Mesenchymal stem cell (in vitro differentiated cells and primary cell): ENCODE data around the gene FGGY.
A peak's percentile ranks its signal among the peaks of the same experiment; 100 is the strongest.

Experiments
- DNase-seq: peaks from one replicate; pipeline ENCODE4 v3.0.0-alpha.2; 2013
- H2AFZ ChIP-seq: one replicate; pipeline ENCODE4 v1.6.1; 2013; ENCODE audit warnings: low read depth, mild to moderate bottlenecking, control low read depth, inconsistent platforms, low read length, moderate library complexity
- H2AK5ac ChIP-seq: 2 replicates; pipeline ENCODE4 v1.6.1; 2013; ENCODE audit warnings: low read length, moderate library complexity, mild to moderate bottlenecking, inconsistent platforms; ENCODE audit not compliant: severe bottlenecking
- H2BK120ac ChIP-seq: one replicate; pipeline ENCODE4 v1.6.1; 2013; ENCODE audit warnings: low read depth, mild to moderate bottlenecking, inconsistent platforms, low read length, moderate library complexity
- H2BK12ac ChIP-seq, 2 experiments: one replicate each; pipeline ENCODE4 v1.6.1; 2013; ENCODE audit warnings: inconsistent platforms in 2 of 2, low read length in 2 of 2, mild to moderate bottlenecking in 2 of 2, moderate library complexity in 2 of 2, control low read depth in 1 of 2
- H2BK15ac ChIP-seq: one replicate; pipeline ENCODE4 v1.6.1; 2013; ENCODE audit warnings: mild to moderate bottlenecking, low read depth, inconsistent platforms; ENCODE audit not compliant: poor library complexity, severe bottlenecking
- H2BK5ac ChIP-seq: 2 replicates; pipeline ENCODE4 v1.6.1; 2013; ENCODE audit warnings: low read depth, mild to moderate bottlenecking, low read length, control low read depth, inconsistent platforms; ENCODE audit not compliant: poor library complexity, severe bottlenecking
- H3K14ac ChIP-seq, 2 experiments: one replicate each; pipeline ENCODE4 v1.6.1; 2013; ENCODE audit warnings: inconsistent platforms in 2 of 2, low read length in 2 of 2, control low read depth in 1 of 2, mild to moderate bottlenecking in 1 of 2, moderate library complexity in 1 of 2
- H3K18ac ChIP-seq, 2 experiments: one replicate each; pipeline ENCODE4 v1.6.1; 2013; ENCODE audit warnings: inconsistent platforms in 2 of 2, low read length in 2 of 2, control low read depth in 1 of 2, low read depth in 1 of 2, mild to moderate bottlenecking in 1 of 2
- H3K23ac ChIP-seq, 2 experiments: one replicate each; pipeline ENCODE4 v1.6.1; 2013; ENCODE audit warnings: inconsistent platforms in 2 of 2, low read length in 2 of 2, mild to moderate bottlenecking in 2 of 2, moderate library complexity in 2 of 2, control low read depth in 1 of 2
- H3K27ac ChIP-seq: 2 replicates; pipeline ENCODE4 v1.5.1; 2013; ENCODE audit warnings: mild to moderate bottlenecking, moderate library complexity, low read length, control low read depth, inconsistent platforms; ENCODE audit not compliant: poor library complexity, severe bottlenecking
- H3K27me3 ChIP-seq, 2 experiments: 2 replicates each; pipeline versions ENCODE4 v1.6.1 to v1.7.0; 2013; ENCODE audit warnings: low read length in 2 of 2, mild to moderate bottlenecking in 2 of 2, moderate library complexity in 2 of 2, control low read depth in 1 of 2, inconsistent platforms in 1 of 2; ENCODE audit not compliant: control insufficient read depth in 1 of 2, insufficient read depth in 1 of 2
- H3K36me3 ChIP-seq, 2 experiments: 2 replicates each; pipeline versions ENCODE4 v1.6.1 to v1.7.0; 2013; ENCODE audit warnings: low read length in 2 of 2, control low read depth in 1 of 2, inconsistent platforms in 1 of 2, low read depth in 1 of 2, mild to moderate bottlenecking in 1 of 2; ENCODE audit not compliant: insufficient read depth in 2 of 2, control insufficient read depth in 1 of 2
- H3K4ac ChIP-seq, 2 experiments: one replicate each; pipeline ENCODE4 v1.6.1; 2013; ENCODE audit warnings: inconsistent platforms in 2 of 2, low read length in 2 of 2, mild to moderate bottlenecking in 2 of 2, moderate library complexity in 2 of 2, control low read depth in 1 of 2, low read depth in 1 of 2
- H3K4me1 ChIP-seq: 2 replicates; pipeline ENCODE4 v1.6.1; 2013; ENCODE audit warnings: low read depth, low read length, control low read depth; ENCODE audit not compliant: control insufficient read depth, insufficient read depth
- H3K4me2 ChIP-seq: 2 replicates; pipeline ENCODE4 v1.6.1; 2013; ENCODE audit warnings: low read length, mild to moderate bottlenecking, inconsistent platforms; ENCODE audit not compliant: poor library complexity, severe bottlenecking
- H3K4me3 ChIP-seq, 2 experiments: 2 replicates each; pipeline versions ENCODE4 v1.5.1 to v1.7.0; 2013; ENCODE audit warnings: low read length in 2 of 2, mild to moderate bottlenecking in 2 of 2, control low read depth in 1 of 2, low read depth in 1 of 2; ENCODE audit not compliant: insufficient read depth in 1 of 2
- H3K79me1 ChIP-seq: replicated peaks from 2 replicates; pipeline ENCODE4 v1.6.1; 2013; ENCODE audit warnings: mild to moderate bottlenecking, control low read depth, low read length, inconsistent platforms; ENCODE audit not compliant: poor library complexity, severe bottlenecking
- H3K9ac ChIP-seq: 2 replicates; pipeline ENCODE4 v1.7.0; 2013; ENCODE audit warnings: mild to moderate bottlenecking, low read length, moderate library complexity
- H3K9me3 ChIP-seq: 2 replicates; pipeline ENCODE4 v1.7.0; 2013; ENCODE audit warnings: mild to moderate bottlenecking, low read length; ENCODE audit not compliant: control insufficient read depth
- H4K8ac ChIP-seq: one replicate; pipeline ENCODE4 v1.6.1; 2013; ENCODE audit warnings: inconsistent platforms, mild to moderate bottlenecking, low read length, moderate library complexity
- H4K91ac ChIP-seq: one replicate; pipeline ENCODE4 v1.6.1; 2013; ENCODE audit warnings: mild to moderate bottlenecking, low read length, inconsistent platforms
- WGBS: methylation state at CpG from one replicate; pipeline ENCODE4 v1.1.7; 2013; ENCODE audit warnings: mixed read lengths; 5-methylcytosine and 5-hydroxymethylcytosine counted together

The FGGY gene

GRCh38 chr1:59703918-59704378, 407.1 kb downstream of the FGGY start:
- Histone ChIP-seq H3K4ac (peak overlapping the region in 1 of 2 experiments; percentile 71), H2AFZ (no peak overlapping the region), H3K79me1 (no peaks in the 10 kb centered on the region), H2BK5ac (no peak overlapping the region), H3K9ac (peak overlapping the region; percentile 76), H2BK15ac (no peak overlapping the region), H3K9me3 (no peaks in the 10 kb centered on the region), H2AK5ac (peak overlapping the region; percentile 82), H3K27ac (no peak overlapping the region), H3K27me3 (no peaks in the 10 kb centered on the region), H4K8ac (no peak overlapping the region), H3K14ac (no peak overlapping the region), H2BK12ac (no peak overlapping the region), H2BK120ac (no peak overlapping the region), H3K18ac (peak overlapping the region in 1 of 2 experiments; percentile 60), H3K4me3 (no peak overlapping the region), H4K91ac (no peak overlapping the region), H3K36me3 (no peaks in the 10 kb centered on the region), H3K4me2 (no peak overlapping the region), H3K4me1 (peaks cover 4% of the 10 kb centered on the region), H3K23ac (no peak overlapping the region)
- WGBS: 67% methylated on average over 5 of the region's 6 CpGs
- DNase-seq: no peak

GRCh38 chr1:59704716-59705115, 407.8 kb downstream of the FGGY start:
- Histone ChIP-seq H3K9me3 (no peaks in the 10 kb centered on the region), H3K18ac (peak overlapping the region in 1 of 2 experiments; percentile 58), H2AK5ac (no peak overlapping the region), H3K27me3 (no peaks in the 10 kb centered on the region), H3K36me3 (peaks cover 0 to under 1% of the 10 kb centered on the region in 2 experiments), H2BK120ac (no peak overlapping the region), H4K91ac (no peak overlapping the region), H3K79me1 (no peaks in the 10 kb centered on the region), H4K8ac (no peak overlapping the region), H2BK5ac (no peak overlapping the region), H3K4me1 (peaks cover 4% of the 10 kb centered on the region), H2BK15ac (no peak overlapping the region), H3K4ac (peak overlapping the region in 1 of 2 experiments; percentile 43), H2AFZ (no peak overlapping the region), H3K27ac (no peak overlapping the region), H3K9ac (peak overlapping the region; percentile 76), H3K4me2 (no peak overlapping the region), H3K4me3 (no peak overlapping the region), H3K23ac (no peak overlapping the region), H3K14ac (no peak overlapping the region), H2BK12ac (no peak overlapping the region)
- DNase-seq: no peak
- WGBS: 74% methylated on average over 2 of the region's 2 CpGs

- H4K8ac ChIP-seq: peak overlapping the region; percentile 55
- no peak overlapping the region for H2BK120ac ChIP-seq
- DNase-seq: peak; percentile 85
- H2BK5ac ChIP-seq: no peak overlapping the region
- H2AK5ac ChIP-seq: no peak overlapping the region
- peak overlapping the region; percentile 49 to 67 for H2BK12ac ChIP-seq
- H3K4me2 ChIP-seq: no peak overlapping the region
- peaks cover 0 to 3% of the 10 kb centered on the region in 2 experiments for H3K36me3 ChIP-seq
- WGBS: 68% methylated on average over 5 of the region's 5 CpGs
- H2BK15ac ChIP-seq: peak overlapping the region; percentile 54
- H3K4me3 ChIP-seq: no peak overlapping the region
- peak overlapping the region; percentile 87 for H4K91ac ChIP-seq
- peak overlapping the region; percentile 52 to 88 for H3K18ac ChIP-seq
- H3K4ac ChIP-seq: peak overlapping the region in 1 of 2 experiments; percentile 77
- no peak overlapping the region for H3K14ac ChIP-seq
- H3K23ac ChIP-seq: no peak overlapping the region
- peak overlapping the region; percentile 76 for H3K9ac ChIP-seq
- no peaks in the 10 kb centered on the region for H3K27me3 ChIP-seq
- H3K9me3 ChIP-seq: no peaks in the 10 kb centered on the region
- no peak overlapping the region for H2AFZ ChIP-seq
- peaks cover 4% of the 10 kb centered on the region for H3K4me1 ChIP-seq
- H3K27ac ChIP-seq: no peak overlapping the region
- H3K79me1 ChIP-seq: no peaks in the 10 kb centered on the region
These were observed 408.8 kb downstream of the FGGY start for GRCh38 chr1:59705466-59706302.

GRCh38 chr1:59706303-59706599, 409.4 kb downstream of the FGGY start:
- DNase-seq: no peak
- H3K9ac ChIP-seq: peak overlapping the region; percentile 76
- H3K79me1 ChIP-seq: no peaks in the 10 kb centered on the region
- H3K27me3 ChIP-seq: no peaks in the 10 kb centered on the region
- H4K91ac ChIP-seq: peak overlapping the region; percentile 87
- H2BK120ac ChIP-seq: no peak overlapping the region
- peaks cover 4% of the 10 kb centered on the region for H3K4me1 ChIP-seq
- no peak overlapping the region for H3K4me2 ChIP-seq
- H2AK5ac ChIP-seq: no peak overlapping the region
- H2BK15ac ChIP-seq: no peak overlapping the region
- H4K8ac ChIP-seq: no peak overlapping the region
- no peak overlapping the region for H2BK5ac ChIP-seq
- no peak overlapping the region for H3K27ac ChIP-seq
- H3K4ac ChIP-seq: peak overlapping the region in 1 of 2 experiments; percentile 77
- no peaks in the 10 kb centered on the region for H3K9me3 ChIP-seq
- peaks cover 0 to 3% of the 10 kb centered on the region in 2 experiments for H3K36me3 ChIP-seq
- no peak overlapping the region for H3K23ac ChIP-seq
- H3K14ac ChIP-seq: no peak overlapping the region
- no peak overlapping the region for H2AFZ ChIP-seq
- H3K18ac ChIP-seq: peak overlapping the region; percentile 52 to 88
- peak overlapping the region; percentile 45 to 67 for H2BK12ac ChIP-seq
- H3K4me3 ChIP-seq: peak overlapping the region in 1 of 2 experiments; percentile 8
